Measurements from ENCODE around the gene RALGAPA1.

DNA sequence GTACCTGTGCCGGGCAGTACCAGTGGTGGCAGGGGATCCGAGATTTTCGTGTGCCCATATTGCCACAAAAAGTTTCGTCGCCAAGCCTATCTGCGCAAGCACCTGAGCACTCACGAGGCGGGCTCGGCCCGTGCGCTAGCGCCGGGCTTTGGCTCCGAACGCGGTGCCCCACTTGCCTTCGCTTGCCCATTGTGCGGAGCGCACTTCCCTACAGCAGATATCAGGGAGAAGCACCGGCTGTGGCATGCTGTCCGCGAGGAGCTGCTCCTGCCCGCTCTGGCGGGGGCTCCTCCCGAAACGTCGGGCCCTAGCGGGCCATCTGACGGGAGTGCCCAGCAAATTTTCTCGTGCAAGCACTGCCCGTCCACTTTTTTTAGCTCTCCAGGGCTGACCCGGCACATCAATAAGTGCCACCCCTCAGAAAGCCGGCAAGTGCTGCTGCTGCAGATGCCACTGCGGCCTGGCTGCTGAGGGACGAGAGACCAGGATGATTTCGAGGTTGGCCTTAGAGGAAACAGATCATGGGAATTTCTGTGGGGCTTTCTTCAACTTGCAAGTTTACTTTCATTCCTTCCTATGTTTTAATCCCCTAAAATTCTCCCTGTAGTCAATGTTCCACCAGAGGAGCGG is 273.5 kb downstream of the RALGAPA1 start:
- TF ChIP-seq, protein P1, sequence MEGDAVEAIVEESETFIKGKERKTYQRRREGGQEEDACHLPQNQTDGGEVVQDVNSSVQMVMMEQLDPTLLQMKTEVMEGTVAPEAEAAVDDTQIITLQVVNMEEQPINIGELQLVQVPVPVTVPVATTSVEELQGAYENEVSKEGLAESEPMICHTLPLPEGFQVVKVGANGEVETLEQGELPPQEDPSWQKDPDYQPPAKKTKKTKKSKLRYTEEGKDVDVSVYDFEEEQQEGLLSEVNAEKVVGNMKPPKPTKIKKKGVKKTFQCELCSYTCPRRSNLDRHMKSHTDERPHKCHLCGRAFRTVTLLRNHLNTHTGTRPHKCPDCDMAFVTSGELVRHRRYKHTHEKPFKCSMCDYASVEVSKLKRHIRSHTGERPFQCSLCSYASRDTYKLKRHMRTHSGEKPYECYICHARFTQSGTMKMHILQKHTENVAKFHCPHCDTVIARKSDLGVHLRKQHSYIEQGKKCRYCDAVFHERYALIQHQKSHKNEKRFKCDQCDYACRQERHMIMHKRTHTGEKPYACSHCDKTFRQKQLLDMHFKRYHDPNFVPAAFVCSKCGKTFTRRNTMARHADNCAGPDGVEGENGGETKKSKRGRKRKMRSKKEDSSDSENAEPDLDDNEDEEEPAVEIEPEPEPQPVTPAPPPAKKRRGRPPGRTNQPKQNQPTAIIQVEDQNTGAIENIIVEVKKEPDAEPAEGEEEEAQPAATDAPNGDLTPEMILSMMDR (IDR thresholded peaks at IDR 0.05): no peak
- no peak for TF ChIP-seq POLR2A (IDR thresholded peaks at IDR 0.05)

Data from right lobe of liver (tissue), 4 donors.